GM12874 (cell line): ENCODE data around the gene B4GALT4.

Experiments used
- TF ChIP-seq, protein P1 (sequence below): IDR thresholded peaks from 2 replicates; pipeline ENCODE4 v1.5.1; 2011; ENCODE audit warnings: low read depth, mild to moderate bottlenecking, control low read depth, low read length, moderate library complexity; ENCODE audit not compliant: insufficient read depth

Gene B4GALT4

DNA sequence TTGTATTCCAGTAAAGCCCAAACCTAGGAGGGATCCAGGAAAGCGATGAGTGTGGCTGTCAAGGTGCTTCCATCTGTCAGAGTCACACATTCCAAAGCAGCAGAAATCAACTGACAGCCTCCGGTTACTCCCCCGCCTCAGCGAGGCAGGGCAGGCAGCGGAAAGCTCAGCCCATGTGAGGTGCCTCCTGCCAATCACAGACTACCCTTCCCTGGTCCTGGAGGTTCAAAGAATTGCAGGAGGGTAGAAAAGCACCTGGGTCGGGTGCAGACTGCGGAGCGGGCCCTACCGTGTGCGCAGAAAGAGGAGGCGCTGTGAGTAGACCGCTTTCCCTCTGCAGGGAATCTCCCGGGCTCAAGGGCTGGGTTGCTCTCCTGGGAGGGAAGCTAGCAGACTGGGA lies 67.4 kb downstream of the B4GALT4 start, which contains the start of gene UPK1B:
Gene UPK1B, plus strand, starts transcription at position 274 of the 400 bp plus-strand sequence. CDS start 13,144 bp downstream, outside the sequence.
- TF ChIP-seq, protein P1, sequence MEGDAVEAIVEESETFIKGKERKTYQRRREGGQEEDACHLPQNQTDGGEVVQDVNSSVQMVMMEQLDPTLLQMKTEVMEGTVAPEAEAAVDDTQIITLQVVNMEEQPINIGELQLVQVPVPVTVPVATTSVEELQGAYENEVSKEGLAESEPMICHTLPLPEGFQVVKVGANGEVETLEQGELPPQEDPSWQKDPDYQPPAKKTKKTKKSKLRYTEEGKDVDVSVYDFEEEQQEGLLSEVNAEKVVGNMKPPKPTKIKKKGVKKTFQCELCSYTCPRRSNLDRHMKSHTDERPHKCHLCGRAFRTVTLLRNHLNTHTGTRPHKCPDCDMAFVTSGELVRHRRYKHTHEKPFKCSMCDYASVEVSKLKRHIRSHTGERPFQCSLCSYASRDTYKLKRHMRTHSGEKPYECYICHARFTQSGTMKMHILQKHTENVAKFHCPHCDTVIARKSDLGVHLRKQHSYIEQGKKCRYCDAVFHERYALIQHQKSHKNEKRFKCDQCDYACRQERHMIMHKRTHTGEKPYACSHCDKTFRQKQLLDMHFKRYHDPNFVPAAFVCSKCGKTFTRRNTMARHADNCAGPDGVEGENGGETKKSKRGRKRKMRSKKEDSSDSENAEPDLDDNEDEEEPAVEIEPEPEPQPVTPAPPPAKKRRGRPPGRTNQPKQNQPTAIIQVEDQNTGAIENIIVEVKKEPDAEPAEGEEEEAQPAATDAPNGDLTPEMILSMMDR, result no peak

DNA sequence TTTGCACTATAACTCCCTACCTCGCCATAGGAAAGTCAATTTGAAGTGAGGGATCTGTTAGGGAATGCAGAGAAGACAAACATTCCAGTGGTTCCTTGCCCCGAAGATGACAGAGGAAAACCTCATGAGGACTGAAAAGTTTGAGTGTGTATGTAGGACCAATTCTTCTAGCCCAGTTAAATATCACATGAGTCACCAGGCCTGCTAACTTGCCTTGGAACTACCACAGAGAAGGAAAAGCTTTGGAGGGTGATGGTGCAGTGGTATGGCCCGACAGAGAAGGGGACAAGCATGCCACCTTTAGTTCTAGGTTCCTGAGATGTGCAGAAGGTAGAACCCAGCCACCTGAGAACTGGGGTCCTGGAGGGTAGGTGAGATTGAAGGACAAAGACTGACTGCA lies 69.9 kb downstream of the B4GALT4 start:
- TF ChIP-seq, protein P1, result no peak
